GM13976 (cell line): ENCODE data around the gene LAD1.

Experiments used
- DNase-seq: peaks from one replicate; pipeline ENCODE4 v3.0.0; 2012; ENCODE audit warnings: low spot score
- CTCF ChIP-seq: IDR thresholded peaks from 2 replicates; pipeline ENCODE4 v1.5.1; 2012; ENCODE audit warnings: borderline replicate concordance, mild to moderate bottlenecking; ENCODE audit not compliant: insufficient read depth; ENCODE audit errors: extremely low read depth, missing control alignments, control extremely low read depth
- in situ Hi-C: fragments of 300-500 bp; cut with MboI; formaldehyde crosslinking; loops from one replicate; pipeline ENCODE4 v1.12.0; 2022; ENCODE audit warnings: low sequenced_read_pairs, mixed read lengths, inconsistent platforms; ENCODE audit not compliant: unreplicated experiment

Gene LAD1

GRCh38 chr1:201386208-201386607 lies 12.9 kb downstream of the LAD1 start:
- DNase-seq: no peak
- no peak for TF ChIP-seq CTCF
- in situ Hi-C loops: no loop called here

GRCh38 chr1:201385299-201385891 lies 13.7 kb downstream of the LAD1 start:
- peak; percentile 88 for DNase-seq
- in situ Hi-C loops: no loop called here
- peak; percentile 83 for TF ChIP-seq CTCF

- in situ Hi-C loops: no loop called here
- TF ChIP-seq CTCF: no peak
- no peak for DNase-seq
Observed at GRCh38 chr1:201384406-201384782, 14.7 kb downstream of the LAD1 start.

- DNase-seq: no peak
- TF ChIP-seq CTCF: no peak
- in situ Hi-C loops: no loop called here
Observed at GRCh38 chr1:201383647-201384405, 15.3 kb downstream of the LAD1 start.

- in situ Hi-C loops: no loop called here
- DNase-seq: no peak
Observed at GRCh38 chr1:201381130-201381529, 18.0 kb downstream of the LAD1 start.

GRCh38 chr1:201379733-201380242 lies 19.3 kb downstream of the LAD1 start:
- no peak for DNase-seq
- TF ChIP-seq CTCF: no peak
- in situ Hi-C loops: no loop called here

More at GRCh38 chr1:201381130-201381529, 18.0 kb downstream of the LAD1 start:
- TF ChIP-seq CTCF: no peak

- TF ChIP-seq CTCF: no peak
- in situ Hi-C loops: no loop called here
- no peak for DNase-seq
Observed at GRCh38 chr1:201378804-201379203, 20.3 kb downstream of the LAD1 start.
